ACC112 (cell line): ENCODE measurements around the gene PARP4.
"Not testable (repeated sequence)": the region's sequence is repeated elsewhere in the genome, so short reads cannot be mapped to it uniquely, and the experiment has no call there.

ENCODE experiments used
- H2AFZ ChIP-seq: fragments of 200-600 bp; sonication (generic); one replicate; pipeline ENCODE4 v1.6.0; 2017; ENCODE audit warnings: antibody characterized with exemption, low read length; ENCODE audit not compliant: unreplicated experiment
- H3K27ac ChIP-seq: fragments of 200-600 bp; sonication (generic); 2 replicates; pipeline ENCODE4 v1.5.1; 2014; ENCODE audit warnings: low read depth, mild to moderate bottlenecking, antibody characterized with exemption, low read length, moderate library complexity
- H3K27me3 ChIP-seq: fragments of 200-600 bp; sonication (generic); 2 replicates; pipeline ENCODE4 v1.6.1; 2014; ENCODE audit warnings: mild to moderate bottlenecking, antibody characterized with exemption, low read length, moderate library complexity, mixed read lengths; ENCODE audit not compliant: insufficient read depth
- H3K36me3 ChIP-seq: fragments of 200-600 bp; sonication (generic); 2 replicates; pipeline ENCODE4 v1.6.1; 2016; ENCODE audit warnings: mild to moderate bottlenecking, antibody characterized with exemption, low read length, moderate library complexity, mixed read lengths; ENCODE audit not compliant: insufficient read depth
- H3K4me1 ChIP-seq: fragments of 200-600 bp; sonication (generic); one replicate; pipeline ENCODE4 v1.6.1; 2016; ENCODE audit warnings: low read length, mixed read lengths; ENCODE audit not compliant: insufficient read depth, unreplicated experiment, control insufficient read depth
- H3K4me3 ChIP-seq: fragments of 200-600 bp; sonication (generic); 2 replicates; pipeline ENCODE4 v1.5.1; 2014; ENCODE audit warnings: mild to moderate bottlenecking, low read depth, low read length
- H3K79me2 ChIP-seq: fragments of 200-600 bp; sonication (generic); one replicate; pipeline ENCODE4 v1.6.0; 2016; ENCODE audit warnings: low read length; ENCODE audit not compliant: control insufficient read depth, unreplicated experiment, insufficient read depth

The PARP4 gene

GRCh38 chr13:24505756-24506155, 6.8 kb downstream of the PARP4 start:
- H3K27me3 ChIP-seq, result no peaks in the 10 kb centered on the region
- no peak overlapping the region for H3K27ac ChIP-seq
- no peak overlapping the region for H2AFZ ChIP-seq
- peaks cover 68% of the 10 kb centered on the region for H3K79me2 ChIP-seq
- H3K36me3 ChIP-seq, result peaks cover 27% of the 10 kb centered on the region
- H3K4me1 ChIP-seq, result peaks cover 30% of the 10 kb centered on the region
- no peak overlapping the region for H3K4me3 ChIP-seq

- no peaks in the 10 kb centered on the region for H3K27me3 ChIP-seq
- peaks cover 27% of the 10 kb centered on the region for H3K36me3 ChIP-seq
- no peak overlapping the region for H3K27ac ChIP-seq
- H2AFZ ChIP-seq, result no peak overlapping the region
- H3K79me2 ChIP-seq, result peaks cover 63% of the 10 kb centered on the region
- H3K4me3 ChIP-seq, result no peak overlapping the region
- peaks cover 30% of the 10 kb centered on the region for H3K4me1 ChIP-seq
Observed at GRCh38 chr13:24505256-24505655, 7.3 kb downstream of the PARP4 start.

- H3K4me3 ChIP-seq, result no peak overlapping the region
- peaks cover 20% of the 10 kb centered on the region for H3K36me3 ChIP-seq
- no peaks in the 10 kb centered on the region for H3K27me3 ChIP-seq
- H3K79me2 ChIP-seq, result peaks cover 46% of the 10 kb centered on the region
- H3K4me1 ChIP-seq, result peaks cover 30% of the 10 kb centered on the region
- no peak overlapping the region for H2AFZ ChIP-seq
- peak overlapping the region; percentile 54 for H3K27ac ChIP-seq
Observed at GRCh38 chr13:24503379-24503696, 9.2 kb downstream of the PARP4 start.

GRCh38 chr13:24502533-24503378, 9.8 kb downstream of the PARP4 start:
- H3K79me2 ChIP-seq, result peaks cover 41% of the 10 kb centered on the region

GRCh38 chr13:24500977-24501376, 11.6 kb downstream of the PARP4 start:
- Histone ChIP-seq H3K4me1 (peaks cover 30% of the 10 kb centered on the region), H3K4me3 (0 out of 2 replicates have a peak overlapping the region, but pooled peaks have one; percentile 5), H2AFZ (no peak overlapping the region), H3K27me3 (no peaks in the 10 kb centered on the region), H3K79me2 (peaks cover 23% of the 10 kb centered on the region), H3K27ac (peak overlapping the region; percentile 66), H3K36me3 (0 out of 2 replicates have a peak, but pooled peaks cover 20% of the 10 kb centered on the region)

More at GRCh38 chr13:24502533-24503378, 9.8 kb downstream of the PARP4 start:
- H3K27ac ChIP-seq, result peak overlapping the region; percentile 54
- peaks cover 22% of the 10 kb centered on the region; the same call in 1 of the 2 replicates for H3K36me3 ChIP-seq
- peaks cover 30% of the 10 kb centered on the region for H3K4me1 ChIP-seq
- H3K27me3 ChIP-seq, result no peaks in the 10 kb centered on the region
- no peak overlapping the region for H2AFZ ChIP-seq
- H3K4me3 ChIP-seq, result no peak overlapping the region

GRCh38 chr13:24497742-24498141, 14.8 kb downstream of the PARP4 start:
- peaks cover 4% of the 10 kb centered on the region for H3K79me2 ChIP-seq
- peaks cover 23% of the 10 kb centered on the region; the same call in 1 of the 2 replicates for H3K36me3 ChIP-seq
- H3K27me3 ChIP-seq, result no peaks in the 10 kb centered on the region
- no peak overlapping the region for H2AFZ ChIP-seq
- no peak overlapping the region for H3K27ac ChIP-seq
- H3K4me3 ChIP-seq, result no peak overlapping the region
- peaks cover 20% of the 10 kb centered on the region for H3K4me1 ChIP-seq

GRCh38 chr13:24496295-24496694, 16.3 kb downstream of the PARP4 start:
- H3K27ac ChIP-seq, H2AFZ ChIP-seq, H3K79me2 ChIP-seq, H3K4me1 ChIP-seq, H3K27me3 ChIP-seq, H3K4me3 ChIP-seq: not testable (repeated sequence)
- peaks cover 33% of the 10 kb centered on the region for H3K36me3 ChIP-seq

- Histone ChIP-seq H2AFZ (no peak overlapping the region), H3K36me3 (peaks cover 40% of the 10 kb centered on the region), H3K4me3 (no peak overlapping the region), H3K4me1 (no peaks in the 10 kb centered on the region), H3K79me2 (no peaks in the 10 kb centered on the region), H3K27me3 (no peaks in the 10 kb centered on the region), H3K27ac (no peak overlapping the region)
Observed at GRCh38 chr13:24495151-24495729, 17.3 kb downstream of the PARP4 start.

GRCh38 chr13:24493356-24493755, 19.2 kb downstream of the PARP4 start:
- peaks cover 52% of the 10 kb centered on the region for H3K36me3 ChIP-seq
- no peaks in the 10 kb centered on the region for H3K79me2 ChIP-seq
- no peaks in the 10 kb centered on the region for H3K27me3 ChIP-seq
- H3K27ac ChIP-seq, result no peak overlapping the region
- H3K4me3 ChIP-seq, result no peak overlapping the region
- no peaks in the 10 kb centered on the region for H3K4me1 ChIP-seq
- no peak overlapping the region for H2AFZ ChIP-seq

- H3K27ac ChIP-seq, result no peak overlapping the region
- H2AFZ ChIP-seq, result no peak overlapping the region
- peaks cover 43% of the 10 kb centered on the region for H3K36me3 ChIP-seq
- no peaks in the 10 kb centered on the region for H3K27me3 ChIP-seq
- H3K4me3 ChIP-seq, result no peak overlapping the region
- H3K4me1 ChIP-seq, result no peaks in the 10 kb centered on the region
- no peaks in the 10 kb centered on the region for H3K79me2 ChIP-seq
Observed at GRCh38 chr13:24491845-24492244, 20.7 kb downstream of the PARP4 start.

GRCh38 chr13:24489721-24490120, 22.9 kb downstream of the PARP4 start:
- Histone ChIP-seq H3K27me3 (no peaks in the 10 kb centered on the region), H3K36me3 (peaks cover 42% of the 10 kb centered on the region), H2AFZ (no peak overlapping the region), H3K4me1 (no peaks in the 10 kb centered on the region), H3K79me2 (no peaks in the 10 kb centered on the region), H3K27ac (no peak overlapping the region), H3K4me3 (no peak overlapping the region)
